ENCODE results near the gene RCOR3.
"Not testable (repeated sequence)": the region's sequence is repeated elsewhere in the genome, so short reads cannot be mapped to it uniquely, and the experiment has no call there.

RCOR3 gene

DNA sequence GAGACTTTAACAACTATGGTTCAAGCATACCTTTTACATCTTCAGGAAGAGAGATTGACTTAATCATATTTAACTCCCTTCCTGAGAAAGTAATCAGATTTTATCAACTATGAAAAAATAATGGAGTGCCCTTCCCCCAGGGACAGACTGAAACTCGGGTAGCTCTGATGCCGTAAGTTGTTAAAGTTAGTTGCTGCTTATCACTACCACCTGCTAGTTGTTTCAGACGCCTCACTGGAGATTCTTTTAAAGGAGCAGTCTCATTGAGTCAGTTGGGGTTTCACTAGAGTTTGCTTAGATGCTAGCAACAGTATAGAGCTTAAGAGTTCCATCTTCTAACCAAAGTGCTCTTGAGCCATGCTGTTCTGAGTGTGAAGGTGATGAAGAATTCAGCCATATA is 50.5 kb downstream of the RCOR3 start:
- Histone ChIP-seq H3K9me3 (no peaks in the 10 kb centered on the region), H3K27me3 (no peaks in the 10 kb centered on the region), H3K4me1 (no peaks in the 10 kb centered on the region), H3K36me3 (peaks cover 7% of the 10 kb centered on the region), H3K4me3 (ENCODE audit: low read depth, low read length) (no peak overlapping the region)
- TF ChIP-seq, protein P1, sequence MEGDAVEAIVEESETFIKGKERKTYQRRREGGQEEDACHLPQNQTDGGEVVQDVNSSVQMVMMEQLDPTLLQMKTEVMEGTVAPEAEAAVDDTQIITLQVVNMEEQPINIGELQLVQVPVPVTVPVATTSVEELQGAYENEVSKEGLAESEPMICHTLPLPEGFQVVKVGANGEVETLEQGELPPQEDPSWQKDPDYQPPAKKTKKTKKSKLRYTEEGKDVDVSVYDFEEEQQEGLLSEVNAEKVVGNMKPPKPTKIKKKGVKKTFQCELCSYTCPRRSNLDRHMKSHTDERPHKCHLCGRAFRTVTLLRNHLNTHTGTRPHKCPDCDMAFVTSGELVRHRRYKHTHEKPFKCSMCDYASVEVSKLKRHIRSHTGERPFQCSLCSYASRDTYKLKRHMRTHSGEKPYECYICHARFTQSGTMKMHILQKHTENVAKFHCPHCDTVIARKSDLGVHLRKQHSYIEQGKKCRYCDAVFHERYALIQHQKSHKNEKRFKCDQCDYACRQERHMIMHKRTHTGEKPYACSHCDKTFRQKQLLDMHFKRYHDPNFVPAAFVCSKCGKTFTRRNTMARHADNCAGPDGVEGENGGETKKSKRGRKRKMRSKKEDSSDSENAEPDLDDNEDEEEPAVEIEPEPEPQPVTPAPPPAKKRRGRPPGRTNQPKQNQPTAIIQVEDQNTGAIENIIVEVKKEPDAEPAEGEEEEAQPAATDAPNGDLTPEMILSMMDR (IDR thresholded peaks at IDR 0.05; ENCODE audit: low read depth, low read length) = no peak
- no peak for DNase-seq

GRCh38 chr1:211313392-211313791 is 54.2 kb downstream of the RCOR3 start:
- TF ChIP-seq, protein P1 (IDR thresholded peaks at IDR 0.05; ENCODE audit: low read depth, low read length) = no peak
- no peak overlapping the region for H3K4me3 ChIP-seq (ENCODE audit: low read depth, low read length)
- H3K4me1 ChIP-seq = no peaks in the 10 kb centered on the region
- H3K9me3 ChIP-seq = no peaks in the 10 kb centered on the region
- H3K36me3 ChIP-seq = peaks cover 19% of the 10 kb centered on the region
- DNase-seq = no peak
- H3K27me3 ChIP-seq = no peaks in the 10 kb centered on the region

DNA sequence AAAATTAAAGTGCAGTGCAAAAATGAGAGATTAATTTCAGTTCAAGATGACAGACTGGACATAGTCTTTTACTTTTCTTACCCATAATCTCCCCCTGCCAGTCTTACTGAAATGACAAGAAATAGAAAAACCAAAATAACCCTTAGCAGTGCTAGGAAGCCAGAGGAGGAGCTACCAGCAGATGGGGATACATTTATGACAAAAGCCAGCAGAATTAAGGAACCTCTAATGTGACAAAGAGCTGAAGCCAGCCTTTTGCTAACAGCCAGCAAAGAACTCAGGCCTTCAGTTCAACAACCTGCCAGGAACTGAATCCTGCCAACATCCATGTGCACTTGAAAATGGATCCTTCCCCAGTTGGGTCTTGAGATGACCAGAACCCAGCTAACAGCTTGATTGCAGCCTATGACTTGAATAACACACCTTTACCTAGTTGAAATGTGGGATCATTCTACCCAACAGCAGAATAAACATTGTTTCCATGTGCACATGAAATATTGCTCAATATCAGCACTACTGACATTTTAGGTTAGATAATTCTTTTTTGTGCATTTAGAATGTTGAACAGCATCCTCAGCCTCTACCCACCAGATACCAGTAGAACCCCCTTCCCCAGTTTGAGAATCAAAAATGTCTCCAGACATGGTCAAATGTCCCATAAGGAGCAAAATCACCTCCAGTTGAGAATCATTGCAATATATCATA is 59.6 kb downstream of the RCOR3 start:
- no peak for DNase-seq
- no peak overlapping the region for H3K4me3 ChIP-seq (ENCODE audit: low read depth, low read length)
- no peaks in the 10 kb centered on the region for H3K9me3 ChIP-seq
- H3K36me3 ChIP-seq = peaks cover 14% of the 10 kb centered on the region
- H3K27me3 ChIP-seq = no peaks in the 10 kb centered on the region
- no peaks in the 10 kb centered on the region for H3K4me1 ChIP-seq
- TF ChIP-seq, protein P1 (IDR thresholded peaks at IDR 0.05; ENCODE audit: low read depth, low read length) = no peak

DNA sequence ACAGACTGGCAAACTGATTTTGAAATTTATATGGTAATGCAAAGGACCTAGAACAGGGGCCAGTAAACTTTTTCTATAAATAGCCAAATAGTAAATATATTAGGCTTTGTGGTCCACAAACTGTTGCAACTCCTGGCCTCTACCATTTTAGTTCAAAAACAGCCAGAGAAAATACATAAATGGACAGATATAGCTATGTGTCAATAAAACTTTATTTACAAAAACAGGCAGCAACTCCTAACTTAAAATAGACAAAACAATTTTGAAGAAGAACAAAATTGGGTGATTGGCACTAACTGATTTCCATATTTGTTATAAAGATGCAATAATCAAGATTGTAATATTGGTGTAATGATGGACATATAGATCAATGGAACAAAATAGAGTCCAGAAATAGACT is 60.7 kb downstream of the RCOR3 start:
- H3K4me1 ChIP-seq = no peaks in the 10 kb centered on the region
- no peak overlapping the region for H3K4me3 ChIP-seq (ENCODE audit: low read depth, low read length)
- TF ChIP-seq, protein P1 (IDR thresholded peaks at IDR 0.05; ENCODE audit: low read depth, low read length) = no peak
- no peaks in the 10 kb centered on the region for H3K9me3 ChIP-seq
- no peaks in the 10 kb centered on the region for H3K27me3 ChIP-seq
- H3K36me3 ChIP-seq = peaks cover 10% of the 10 kb centered on the region
- DNase-seq = no peak

DNA sequence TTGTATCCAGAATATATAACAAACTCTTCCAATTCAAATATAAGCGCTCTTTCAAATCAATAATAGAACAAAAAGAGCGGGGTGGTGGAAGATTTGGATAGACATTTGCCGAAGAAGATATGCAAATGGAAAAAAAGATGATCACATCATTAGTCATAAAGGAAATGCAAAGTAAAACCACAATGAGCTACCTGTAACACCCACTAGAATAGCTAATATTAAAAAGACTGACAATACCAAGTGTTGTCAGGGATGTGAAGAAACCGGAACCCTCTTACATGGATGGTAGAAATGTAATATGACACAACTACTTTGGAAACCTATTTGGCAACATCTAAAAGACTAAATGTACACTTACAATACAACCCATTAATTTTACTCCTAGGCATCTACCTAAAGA is 61.8 kb downstream of the RCOR3 start:
- H3K4me1 ChIP-seq = no peaks in the 10 kb centered on the region

DNA sequence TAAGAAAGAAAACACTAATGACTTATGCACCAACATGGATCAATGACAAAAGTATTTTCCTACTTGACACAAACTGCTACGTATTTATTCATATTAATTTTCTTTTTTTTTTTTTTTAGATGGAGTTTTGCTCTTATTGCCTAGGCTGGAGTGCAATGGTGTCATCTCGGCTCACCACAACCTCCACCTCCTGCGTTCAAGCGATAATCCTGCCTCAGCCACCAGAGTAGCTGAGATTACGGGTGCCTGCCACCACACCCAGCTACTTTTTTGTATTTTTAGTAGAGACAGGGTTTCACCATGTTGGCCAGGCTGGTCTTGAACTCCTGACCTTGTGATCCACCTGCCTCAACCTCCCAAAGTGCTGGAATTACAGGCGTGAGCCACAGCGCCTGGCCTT is 62.5 kb downstream of the RCOR3 start:
- DNase-seq; H3K36me3 ChIP-seq; H3K4me1 ChIP-seq; H3K9me3 ChIP-seq; H3K27me3 ChIP-seq; H3K4me3 ChIP-seq (ENCODE audit: low read depth, low read length): not testable (repeated sequence)

More for the DNA sequence above, 61.8 kb downstream of the RCOR3 start:
- H3K4me3 ChIP-seq (ENCODE audit: low read depth, low read length) = no peak overlapping the region
- DNase-seq = no peak
- H3K36me3 ChIP-seq = no peaks in the 10 kb centered on the region
- TF ChIP-seq, protein P1 (IDR thresholded peaks at IDR 0.05; ENCODE audit: low read depth, low read length) = no peak
- no peaks in the 10 kb centered on the region for H3K27me3 ChIP-seq
- no peaks in the 10 kb centered on the region for H3K9me3 ChIP-seq

Measured in BE2C (cell line).